Aorta (tissue), 5 donors: ENCODE results near the gene NAPEPLD. TPM values are rescaled to one million over a fixed set of nuclear protein-coding genes. Genes with fewer than 3 reads are reported as not detected.

Experiments
- ATAC-seq: fragments of 200-7000 bp; cut with Tn5 transposase; one replicate; pipeline ENCODE4 v1.9.1; 2022; ENCODE audit warnings: moderate library complexity; ENCODE audit not compliant: low FRiP score
- DNase-seq, 2 donors: peaks; one replicate each; pipeline ENCODE4 v3.0.0-alpha.2; 2020
- H3K27ac ChIP-seq, 2 donors: one replicate each; pipeline ENCODE4 v1.5.1; 2013; ENCODE audit warnings: low read length in 2 of 2, mild to moderate bottlenecking in 2 of 2, moderate library complexity in 2 of 2, control low read depth in 1 of 2, inconsistent platforms in 1 of 2, low read depth in 1 of 2
- H3K27me3 ChIP-seq, 2 donors: one replicate each; pipeline ENCODE4 v1.6.1; 2013; ENCODE audit warnings: control low read depth in 1 of 2, low read length in 1 of 2, mild to moderate bottlenecking in 1 of 2, moderate library complexity in 1 of 2; ENCODE audit not compliant: insufficient read depth in 2 of 2, control insufficient read depth in 1 of 2
- H3K36me3 ChIP-seq, 2 donors: one replicate each; pipeline ENCODE4 v1.6.1; 2013; ENCODE audit warnings: control low read depth in 1 of 2, low read length in 1 of 2, mild to moderate bottlenecking in 1 of 2; ENCODE audit not compliant: insufficient read depth in 2 of 2, control insufficient read depth in 1 of 2
- H3K4me1 ChIP-seq, 2 donors: one replicate each; pipeline ENCODE4 v1.6.1; 2013; ENCODE audit warnings: low read length in 2 of 2, control low read depth in 1 of 2, mild to moderate bottlenecking in 1 of 2, moderate library complexity in 1 of 2; ENCODE audit not compliant: insufficient read depth in 2 of 2, control insufficient read depth in 1 of 2
- H3K4me3 ChIP-seq, 2 donors: one replicate each; pipeline ENCODE4 v1.5.1; 2013; ENCODE audit warnings: low read length in 2 of 2, control low read depth in 1 of 2, mild to moderate bottlenecking in 1 of 2
- H3K9me3 ChIP-seq: one replicate; pipeline ENCODE4 v1.6.1; 2013; ENCODE audit warnings: mild to moderate bottlenecking, low read length; ENCODE audit not compliant: control insufficient read depth
- WGBS, 2 donors: extraction: QIAGEN DNeasy Blood & Tissue Kit; methylation state at CpG; one replicate each; pipeline ENCODE4 v1.1.7; 2013; 5-methylcytosine and 5-hydroxymethylcytosine counted together
- intact Hi-C, 2 donors: fragments of 100-400 bp; cut with DNase I; formaldehyde crosslinking; loops; one replicate each; pipeline versions ENCODE4 v1.14.2 to v1.15.0; 2022
- polyA plus RNA-seq, 2 donors: library from polyadenylated mRNA; stranded (reverse); fragments of 200-250 nt; gene quantifications; one replicate each; pipeline ENCODE4 v1.2.3, GENCODE V29; 2013
- total RNA-seq, 2 donors: library from RNA; stranded (reverse); fragmentation: NEBNext Ultra II Directional; extraction: Animal tissue kit (Norgen Biotek cat#: 25700); gene quantifications; one replicate each; pipeline ENCODE4 v1.2.1, GENCODE V29; 2021
- donor health status: healthy with polysubstance abuse.
- donor health status: Bipolar disorder and iron deficiency.
- donor health status: DM: no; HTN: no; CAD: no.
- donor health status: DM: no; HTN: no; CAD: no.
- donor health status: DM: yes; HTN: yes; CAD: no.

The NAPEPLD gene
- total and polyA plus RNA-seq, 4 donors: 8.2 to 20.5 (median 9.1) TPM

GRCh38 chr7:103051519-103051918 is 97.4 kb downstream of the NAPEPLD start:
- WGBS, 2 donors: 88% methylated on average over 6 of the region's 6 CpGs
- DNase-seq: no peak
- H3K4me3 ChIP-seq: no peak overlapping the region
- no peak for ATAC-seq
- H3K4me1 ChIP-seq: no peaks in the 10 kb centered on the region
- H3K36me3 ChIP-seq: no peaks in the 10 kb centered on the region
- intact Hi-C loops: loop anchor here in 1 of 2 donors (10.0 kb wide), 1 partner anchor 137 kb away; the partner anchor contains the start of gene LRRC17
- H3K27me3 ChIP-seq: no peaks in the 10 kb centered on the region
- no peak overlapping the region for H3K27ac ChIP-seq
- no peaks in the 10 kb centered on the region for H3K9me3 ChIP-seq

Other genes starting within 250 kb of the NAPEPLD start
- gene LRRC17, start 236.1 kb downstream of the NAPEPLD start, total RNA-seq: 10 to 100 TPM in 1 of 2 donors, 1 to 10 TPM in 1; 8.1 to 30.5 TPM
- gene LRRC17, start 236.1 kb downstream of the NAPEPLD start, polyA plus RNA-seq: 10 to 100 TPM; 18.7 to 69.6 TPM
- gene FBXL13, start 74.3 kb downstream of the NAPEPLD start, total RNA-seq: 1 to 10 TPM; 1.4 to 2.6 TPM
- under 1 TPM in 1 of 2 donors, not detected in 1; 1.00 TPM for gene FBXL13, start 74.3 kb downstream of the NAPEPLD start, polyA plus RNA-seq
- 10 to 100 TPM; 29.8 to 40.0 TPM for gene ARMC10, start 74.0 kb downstream of the NAPEPLD start, total RNA-seq
- 10 to 100 TPM; 29.6 to 37.6 TPM for gene ARMC10, start 74.0 kb downstream of the NAPEPLD start, polyA plus RNA-seq
- gene PMPCB, start 148.3 kb upstream of the NAPEPLD start, total RNA-seq: 10 to 100 TPM; 40.9 to 47.7 TPM
- gene PMPCB, start 148.3 kb upstream of the NAPEPLD start, polyA plus RNA-seq: 10 to 100 TPM; 41.3 to 70.8 TPM
- 10 to 100 TPM; 23.5 to 25.2 TPM for gene DNAJC2, start 195.7 kb upstream of the NAPEPLD start, total RNA-seq
- gene DNAJC2, start 195.7 kb upstream of the NAPEPLD start, polyA plus RNA-seq: 10 to 100 TPM; 16.2 to 25.0 TPM
- 10 to 100 TPM; 81.8 to 97.3 TPM for gene PSMC2, start 198.5 kb upstream of the NAPEPLD start, total RNA-seq
- gene PSMC2, start 198.5 kb upstream of the NAPEPLD start, polyA plus RNA-seq: 100 to 1,000 TPM; 107 to 119 TPM